Transverse colon (tissue), 4 donors: ENCODE results near the gene GATB. TPM values are rescaled to one million over a fixed set of nuclear protein-coding genes. Genes with fewer than 3 reads are reported as not detected.

ENCODE experiments used
- DNase-seq: peaks from one replicate; pipeline ENCODE4 v3.0.0-alpha.2; 2019
- H3K27ac ChIP-seq, 4 donors: fragments of 200-600 bp; sonication (generic); 2 replicates each; pipeline ENCODE4 v1.5.1; 2016 to 2018; ENCODE audit warnings: inconsistent platforms in 4 of 4
- H3K27me3 ChIP-seq: fragments of 200-600 bp; sonication (generic); 2 replicates; pipeline ENCODE4 v1.5.1; 2017; ENCODE audit warnings: inconsistent platforms
- H3K36me3 ChIP-seq, 4 donors: fragments of 200-600 bp; sonication (generic); 2 replicates each; pipeline ENCODE4 v1.5.1; 2017 to 2019; ENCODE audit warnings: inconsistent platforms in 4 of 4
- H3K4me1 ChIP-seq, 4 donors: fragments of 200-600 bp; sonication (generic); 2 replicates each; pipeline ENCODE4 v1.5.1; 2017 to 2020; ENCODE audit warnings: inconsistent platforms in 4 of 4
- H3K4me3 ChIP-seq, 4 donors: fragments of 200-600 bp; sonication (generic); 1 replicate in 1 of 4; 2 replicates in 3 of 4; pipeline versions ENCODE4 v1.5.1 to v1.6.1; 2017 to 2019; ENCODE audit warnings: inconsistent platforms in 4 of 4
- H3K9me3 ChIP-seq, 2 donors: fragments of 200-600 bp; sonication (generic); 2 replicates each; pipeline ENCODE4 v1.5.1; 2017 to 2019; ENCODE audit warnings: inconsistent platforms in 2 of 2
- EP300 ChIP-seq: sonication (generic); formaldehyde crosslinking; IDR thresholded peaks from one replicate; pipeline ENCODE4 v1.6.1; 2017; ENCODE audit warnings: antibody characterized with exemption, low read depth
- POLR2A ChIP-seq: fragments of 450-650 bp; IDR thresholded peaks from one replicate; pipeline ENCODE4 v1.6.1; 2016; ENCODE audit warnings: antibody characterized with exemption, mild to moderate bottlenecking, moderate library complexity
- POLR2AphosphoS5 ChIP-seq, 3 donors: sonication (generic); formaldehyde crosslinking; IDR thresholded peaks; one replicate each; pipeline ENCODE4 v1.6.1; 2016; ENCODE audit warnings: antibody characterized with exemption in 3 of 3
- WGBS, 2 donors: methylation state at CpG; one replicate each; pipeline ENCODE4 v1.1.5; 2018; ENCODE audit warnings: low coverage in 1 of 2; 5-methylcytosine and 5-hydroxymethylcytosine counted together
- in situ Hi-C, 4 donors: fragments of 200-750 bp; cut with MboI; loops; one replicate each; pipeline versions ENCODE4 v1.15.0 to v1.15.1; 2017; ENCODE audit warnings: low sequenced_read_pairs in 3 of 4, low pct_ligation_motif_present in 1 of 4, low pct_unique_long_range_greater_than_20kb in 1 of 4
- intact Hi-C: fragments of 100-400 bp; cut with DNase I; formaldehyde crosslinking; loops from one replicate; pipeline ENCODE4 v1.15.1; 2023; ENCODE audit warnings: low total_unique reads
- total RNA-seq, 4 donors: library from RNA; depleted of rRNA; stranded (reverse); fragments of >200 nt; gene quantifications; one replicate each; pipeline ENCODE4 v1.1.0, GENCODE V29; 2016
- TF ChIP-seq, protein P1 (sequence below), 5 experiments: fragments of 200-600 bp in 3 of 5; fragments of 450-650 bp in 2 of 5; sonication (generic) in 3 of 5; IDR thresholded peaks; 1 replicate in 2 of 5; 2 replicates in 3 of 5; pipeline ENCODE4 v1.5.1; 2016 to 2017; ENCODE audit warnings: antibody characterized with exemption in 5 of 5, inconsistent platforms in 3 of 5, mild to moderate bottlenecking in 2 of 5, moderate library complexity in 1 of 5

Gene GATB
- total RNA-seq, 4 donors from 2014 or later, result 22.5 to 111 (median 27.3) TPM

DNA sequence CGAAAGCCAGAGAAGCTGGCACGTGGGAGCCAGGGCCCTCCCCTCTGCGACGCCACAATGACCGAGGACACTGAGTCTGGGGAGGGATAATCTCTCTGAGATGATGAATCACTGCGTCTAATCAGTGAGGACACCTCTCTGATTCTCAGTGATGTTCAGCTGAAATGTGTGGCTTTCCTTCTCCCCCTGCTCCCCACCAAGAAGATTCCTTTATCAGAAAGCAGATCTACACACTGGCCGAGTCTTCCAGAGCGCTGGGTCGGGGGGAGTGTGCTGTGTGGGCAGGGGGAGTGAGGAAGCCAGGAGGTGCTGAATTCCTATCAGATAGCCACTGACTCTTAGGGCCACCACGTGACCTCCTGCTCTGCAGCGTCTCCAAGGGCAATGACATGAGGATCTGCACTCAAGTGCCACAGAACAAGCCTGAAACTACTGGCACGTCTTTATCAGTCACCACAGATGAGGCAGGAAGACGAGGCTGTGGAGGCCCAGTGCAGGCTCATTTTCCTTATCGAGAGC is 89.2 kb downstream of the GATB start:
- H3K4me3 ChIP-seq, result no peak overlapping the region
- in situ Hi-C loops, result no loop called here
- 83 to 92% methylated on average over 7 to 14 of the region's 14 CpGs for WGBS, 2 donors
- DNase-seq, result no peak
- H3K36me3 ChIP-seq, result no peaks in the 10 kb centered on the region
- TF ChIP-seq EP300 (no peak), POLR2A (no peak), POLR2AphosphoS5 (IDR thresholded peaks at IDR 0.05) (no peak)
- TF ChIP-seq, protein P1, sequence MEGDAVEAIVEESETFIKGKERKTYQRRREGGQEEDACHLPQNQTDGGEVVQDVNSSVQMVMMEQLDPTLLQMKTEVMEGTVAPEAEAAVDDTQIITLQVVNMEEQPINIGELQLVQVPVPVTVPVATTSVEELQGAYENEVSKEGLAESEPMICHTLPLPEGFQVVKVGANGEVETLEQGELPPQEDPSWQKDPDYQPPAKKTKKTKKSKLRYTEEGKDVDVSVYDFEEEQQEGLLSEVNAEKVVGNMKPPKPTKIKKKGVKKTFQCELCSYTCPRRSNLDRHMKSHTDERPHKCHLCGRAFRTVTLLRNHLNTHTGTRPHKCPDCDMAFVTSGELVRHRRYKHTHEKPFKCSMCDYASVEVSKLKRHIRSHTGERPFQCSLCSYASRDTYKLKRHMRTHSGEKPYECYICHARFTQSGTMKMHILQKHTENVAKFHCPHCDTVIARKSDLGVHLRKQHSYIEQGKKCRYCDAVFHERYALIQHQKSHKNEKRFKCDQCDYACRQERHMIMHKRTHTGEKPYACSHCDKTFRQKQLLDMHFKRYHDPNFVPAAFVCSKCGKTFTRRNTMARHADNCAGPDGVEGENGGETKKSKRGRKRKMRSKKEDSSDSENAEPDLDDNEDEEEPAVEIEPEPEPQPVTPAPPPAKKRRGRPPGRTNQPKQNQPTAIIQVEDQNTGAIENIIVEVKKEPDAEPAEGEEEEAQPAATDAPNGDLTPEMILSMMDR (IDR thresholded peaks at IDR 0.05), result no peak
- intact Hi-C loops, result no loop called here
- no peak overlapping the region for H3K27ac ChIP-seq
- H3K4me1 ChIP-seq, result peaks cover 0 to 10% (median 0%) of the 10 kb centered on the region in 4 donors
- H3K9me3 ChIP-seq, result no peaks in the 10 kb centered on the region
- no peaks in the 10 kb centered on the region for H3K27me3 ChIP-seq

DNA sequence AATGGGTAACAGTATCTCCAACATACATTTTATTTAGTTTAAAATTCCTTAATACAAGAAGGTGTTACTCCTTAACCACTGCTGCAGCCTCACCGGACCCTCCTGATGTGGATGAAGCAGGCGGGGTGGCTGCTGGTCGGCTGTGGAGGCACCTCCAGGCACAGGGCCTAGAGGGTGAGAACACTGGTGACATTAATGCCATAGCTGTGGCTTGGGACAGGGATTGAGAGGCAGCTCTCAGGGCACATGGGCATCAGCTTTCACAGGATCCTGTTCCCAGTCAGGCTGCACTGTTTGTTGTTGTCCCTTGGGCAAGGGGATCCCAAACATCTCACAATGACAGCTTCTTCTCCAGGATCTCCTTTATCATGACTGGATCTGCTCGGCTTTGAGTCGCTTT is 90.0 kb downstream of the GATB start:
- Histone ChIP-seq H3K36me3 (no peaks in the 10 kb centered on the region), H3K27me3 (no peaks in the 10 kb centered on the region), H3K9me3 (no peaks in the 10 kb centered on the region), H3K27ac (no peak overlapping the region), H3K4me1 (peaks cover 0 to 10% (median 0%) of the 10 kb centered on the region in 4 donors), H3K4me3 (no peak overlapping the region)
- intact Hi-C loops (no loop called here), in situ Hi-C loops (no loop called here)
- no peak for TF ChIP-seq EP300
- DNase-seq, result no peak
- 94 to 100% methylated on average over 1 to 5 of the region's 5 CpGs for WGBS, 2 donors

DNA sequence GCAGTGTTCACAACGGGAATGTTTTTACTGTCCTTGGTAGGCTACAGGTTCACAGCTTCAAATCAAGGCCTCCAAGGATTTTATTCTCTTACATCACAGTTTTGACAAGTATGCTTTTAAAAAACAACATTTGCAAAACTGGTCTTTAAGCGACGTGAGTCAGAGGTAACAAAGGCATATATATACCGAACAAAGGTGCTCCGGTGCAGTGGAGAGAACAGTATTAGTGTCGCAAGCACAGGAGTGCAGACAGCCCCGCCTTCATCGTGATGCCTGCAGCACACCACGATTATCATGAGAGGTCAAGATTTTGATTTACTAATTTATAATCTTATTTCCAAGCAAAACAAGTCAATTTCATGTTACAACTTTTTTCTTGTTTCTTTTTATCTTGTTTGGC is 90.8 kb downstream of the GATB start:
- TF ChIP-seq EP300, result no peak
- TF ChIP-seq POLR2AphosphoS5 (IDR thresholded peaks at IDR 0.05), result no peak
- Histone ChIP-seq H3K27ac (no peak overlapping the region), H3K27me3 (no peaks in the 10 kb centered on the region), H3K4me1 (peaks cover 0 to 10% (median 0%) of the 10 kb centered on the region in 4 donors), H3K9me3 (no peaks in the 10 kb centered on the region), H3K4me3 (no peak overlapping the region), H3K36me3 (no peaks in the 10 kb centered on the region)
- intact Hi-C loops, result no loop called here
- no peak for DNase-seq
- in situ Hi-C loops, result no loop called here
- 88 to 92% methylated on average over 9 of the region's 9 CpGs for WGBS, 2 donors

DNA sequence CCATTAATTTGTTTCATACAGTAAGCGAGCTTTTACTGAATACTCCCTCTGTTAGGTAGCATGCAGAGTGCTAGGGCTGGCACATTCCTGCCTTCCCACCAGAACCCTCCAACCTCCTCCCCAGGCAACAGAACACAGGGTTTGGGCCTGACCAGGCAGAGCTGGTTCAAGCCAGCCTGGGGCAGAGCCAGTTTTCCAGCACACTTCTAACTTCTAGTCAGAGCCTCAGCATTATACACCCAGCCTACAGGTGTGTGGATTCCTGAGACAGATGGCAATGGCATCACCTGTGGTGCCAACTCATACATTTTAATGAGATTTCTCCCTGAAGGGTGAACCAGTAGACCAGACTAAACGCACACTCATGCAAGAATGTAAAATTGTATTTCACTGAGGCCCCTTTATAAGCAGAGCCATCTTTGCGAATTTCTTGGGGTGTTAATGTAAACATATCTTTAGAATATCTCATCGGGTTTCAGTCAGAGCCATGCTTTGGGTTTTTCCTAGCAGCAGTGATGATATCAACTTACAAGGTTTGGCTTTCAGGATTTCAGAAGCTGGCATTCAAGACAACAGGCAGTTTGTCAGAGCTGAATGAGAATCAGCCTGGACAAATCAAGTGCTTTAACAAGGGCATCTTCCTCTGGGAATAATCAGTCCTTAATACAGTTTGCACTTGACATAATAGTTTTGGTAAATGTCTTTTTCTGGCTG is 92.0 kb downstream of the GATB start:
- no peak for TF ChIP-seq POLR2AphosphoS5 (IDR thresholded peaks at IDR 0.05)
- no peak for TF ChIP-seq POLR2A
- TF ChIP-seq EP300, result no peak
- TF ChIP-seq, protein P1 (IDR thresholded peaks at IDR 0.05), result no peak
- in situ Hi-C loops, result no loop called here

DNA sequence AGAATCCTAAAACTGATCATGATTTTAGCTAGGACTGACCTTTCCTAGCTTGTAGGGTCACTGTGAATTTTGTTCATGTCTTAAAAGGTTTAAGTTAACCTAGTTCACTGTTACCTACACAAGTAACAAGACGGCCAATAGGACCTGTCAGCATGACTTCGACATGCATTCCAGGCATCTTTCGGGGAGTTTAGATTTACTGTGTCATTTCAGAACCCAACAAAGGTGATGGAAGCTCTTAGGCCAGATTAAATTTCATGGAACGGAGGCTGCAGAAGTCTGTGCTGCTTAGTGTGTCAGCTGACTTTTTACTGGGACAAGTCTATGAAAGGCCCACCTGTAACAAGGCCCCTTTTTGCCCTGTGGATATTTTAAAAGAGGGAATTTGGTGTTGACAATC is 93.1 kb downstream of the GATB start:
- DNase-seq, result no peak
- Histone ChIP-seq H3K36me3 (no peaks in the 10 kb centered on the region), H3K4me3 (no peak overlapping the region), H3K9me3 (no peaks in the 10 kb centered on the region), H3K27ac (no peak overlapping the region), H3K4me1 (no peaks in the 10 kb centered on the region), H3K27me3 (no peaks in the 10 kb centered on the region)
- TF ChIP-seq EP300, result no peak
- TF ChIP-seq, protein P1 (IDR thresholded peaks at IDR 0.05), result no peak
- TF ChIP-seq POLR2A, result no peak
- no peak for TF ChIP-seq POLR2AphosphoS5 (IDR thresholded peaks at IDR 0.05)
- WGBS, 2 donors, result 96 to 100% methylated on average over 4 of the region's 4 CpGs
- in situ Hi-C loops, result no loop called here
- intact Hi-C loops, result no loop called here

More for the DNA sequence above, 92.0 kb downstream of the GATB start:
- WGBS, 2 donors, result 75 to 100% methylated on average over 3 to 4 of the region's 4 CpGs
- no peaks in the 10 kb centered on the region for H3K36me3 ChIP-seq
- intact Hi-C loops, result no loop called here
- no peaks in the 10 kb centered on the region for H3K9me3 ChIP-seq
- H3K4me3 ChIP-seq, result no peak overlapping the region
- no peak for DNase-seq
- H3K27me3 ChIP-seq, result no peaks in the 10 kb centered on the region
- no peak overlapping the region for H3K27ac ChIP-seq
- H3K4me1 ChIP-seq, result no peaks in the 10 kb centered on the region
